ENCODE results near the gene TRABD2B. TPM values are rescaled to one million over a fixed set of nuclear protein-coding genes. Genes with fewer than 3 reads are reported as not detected.

Gene TRABD2B
- total RNA-seq, 1 experiment from 2014 or later = 10.3 TPM

GRCh38 chr1:47964636-47965035 lies 32.5 kb downstream of the TRABD2B start:
- H3K9me3 Mint-ChIP-seq = peaks cover 9% of the 10 kb centered on the region
- H3K4me1 Mint-ChIP-seq = peaks cover 43% of the 10 kb centered on the region
- H3K27me3 Mint-ChIP-seq (ENCODE audit: low read depth) = no peaks in the 10 kb centered on the region; the same call in 1 of the 2 replicates
- POLR2A ChIA-PET = interaction anchor here (0.6 kb wide), 1 partner anchor 199 kb away, joined by 5 read pairs; no protein-coding TSS in a partner anchor
- CTCF ChIA-PET = no interaction called here
- H3K4me3 Mint-ChIP-seq = no peak overlapping the region
- no peak overlapping the region; the same call in 1 of the 2 replicates for H3K27ac Mint-ChIP-seq
- peaks cover 13% of the 10 kb centered on the region for H3K36me3 Mint-ChIP-seq
- ATAC-seq (no peak), DNase-seq (ENCODE audit: low spot score) (no peak)
- no peak for TF ChIP-seq CREM (CRISPR knock-in tag; IDR thresholded peaks at IDR 0.05)
- no peak for TF ChIP-seq TEAD4 (CRISPR knock-in tag; IDR thresholded peaks at IDR 0.05)
- no peak for TF ChIP-seq RORB (CRISPR knock-in tag; IDR thresholded peaks at IDR 0.05)
- no peak for TF ChIP-seq JUN (CRISPR knock-in tag; IDR thresholded peaks at IDR 0.05)
- no peak for TF ChIP-seq NFYB (CRISPR knock-in tag; conservative IDR thresholded peaks at IDR 0.05; ENCODE audit: low read depth)
- no peak for TF ChIP-seq ATF2 (CRISPR knock-in tag; IDR thresholded peaks at IDR 0.05; ENCODE audit: borderline replicate concordance, low read depth)
- TF ChIP-seq ZNF423 (CRISPR knock-in tag; IDR thresholded peaks at IDR 0.05) = no peak
- no peak for TF ChIP-seq CTCF (IDR thresholded peaks at IDR 0.05)
- TF ChIP-seq E2F5 (CRISPR knock-in tag; IDR thresholded peaks at IDR 0.05) = no peak
- no peak for TF ChIP-seq ESRRA (CRISPR knock-in tag; IDR thresholded peaks at IDR 0.05; ENCODE audit: borderline replicate concordance)
- no peak for TF ChIP-seq USF2 (CRISPR knock-in tag; IDR thresholded peaks at IDR 0.05)
- no peak for TF ChIP-seq CDX4 (CRISPR knock-in tag; IDR thresholded peaks at IDR 0.05; ENCODE audit: borderline replicate concordance)
- TF ChIP-seq FOXP4 (CRISPR knock-in tag; IDR thresholded peaks at IDR 0.05) = no peak
- TF ChIP-seq GABPB1 (CRISPR knock-in tag; IDR thresholded peaks at IDR 0.05) = no peak
- no peak for TF ChIP-seq ZNF671 (CRISPR knock-in tag; IDR thresholded peaks at IDR 0.05)
- TF ChIP-seq ZNF263 (CRISPR knock-in tag; IDR thresholded peaks at IDR 0.05; ENCODE audit: low read depth) = no peak

GRCh38 chr1:47963568-47964358 lies 33.4 kb downstream of the TRABD2B start:
- ChIA-PET POLR2A (interaction anchor here (0.6 kb wide), 1 partner anchor 198 kb away, joined by 5 read pairs; no protein-coding TSS in a partner anchor), CTCF (interaction anchor here (1.2 to 1.3 kb wide), 2 partner anchors 130 to 209 kb away, joined by 3 to 4 read pairs; no protein-coding TSS in a partner anchor)
- no peak for DNase-seq (ENCODE audit: low spot score)
- ATAC-seq = no peak
- H3K4me3 Mint-ChIP-seq = no peak overlapping the region
- no peaks in the 10 kb centered on the region; the same call in 1 of the 2 replicates for H3K27me3 Mint-ChIP-seq (ENCODE audit: low read depth)
- peaks cover 37% of the 10 kb centered on the region for H3K4me1 Mint-ChIP-seq
- peaks cover 16% of the 10 kb centered on the region for H3K36me3 Mint-ChIP-seq
- H3K27ac Mint-ChIP-seq = 0 out of 2 replicates have a peak overlapping the region, but pooled peaks have one; percentile 20
- H3K9me3 Mint-ChIP-seq = peaks cover 14% of the 10 kb centered on the region
- TF ChIP-seq E2F5 (CRISPR knock-in tag; IDR thresholded peaks at IDR 0.05) (no peak), SOX15 (CRISPR knock-in tag; IDR thresholded peaks at IDR 0.05) (no peak), ATF1 (CRISPR knock-in tag; IDR thresholded peaks at IDR 0.05) (no peak), ZMAT4 (CRISPR knock-in tag; IDR thresholded peaks at IDR 0.05) (no peak), NFE2L1 (CRISPR knock-in tag; IDR thresholded peaks at IDR 0.05) (no peak), E2F4 (CRISPR knock-in tag; IDR thresholded peaks at IDR 0.05; ENCODE audit: borderline replicate concordance, low read depth) (no peak), ESRRA (CRISPR knock-in tag; IDR thresholded peaks at IDR 0.05; ENCODE audit: borderline replicate concordance) (no peak), ZNF512 (CRISPR knock-in tag; IDR thresholded peaks at IDR 0.05; ENCODE audit: borderline replicate concordance) (no peak)

All from WTC11 (cell line).